GM23248 (cell line): ENCODE measurements around the gene PEX3. TPM values are rescaled to one million over a fixed set of nuclear protein-coding genes. Genes with fewer than 3 reads are reported as not detected.

Experiments used
- DNase-seq: peaks from one replicate; pipeline ENCODE4 v3.0.0-alpha.2; 2015
- H2AFZ ChIP-seq: fragments of 200-600 bp; sonication (generic); 2 replicates; pipeline ENCODE4 v1.6.1; 2016; ENCODE audit warnings: antibody characterized with exemption
- H3F3A ChIP-seq: fragments of 200-600 bp; sonication (generic); 2 replicates; pipeline ENCODE4 v1.6.1; 2016; ENCODE audit warnings: mild to moderate bottlenecking, antibody characterized with exemption, mixed run types; ENCODE audit not compliant: insufficient read depth
- H3K27ac ChIP-seq: fragments of 200-600 bp; sonication (generic); 2 replicates; pipeline ENCODE4 v1.5.1; 2016; ENCODE audit warnings: mild to moderate bottlenecking
- H3K27me3 ChIP-seq: fragments of 200-600 bp; sonication (generic); replicated peaks from 2 replicates; pipeline ENCODE4 v1.6.1; 2016; ENCODE audit warnings: mild to moderate bottlenecking; ENCODE audit not compliant: insufficient read depth
- H3K36me3 ChIP-seq: fragments of 200-600 bp; sonication (generic); 2 replicates; pipeline ENCODE4 v1.6.1; 2016; ENCODE audit warnings: low read depth, mild to moderate bottlenecking
- H3K4me1 ChIP-seq: fragments of 200-600 bp; sonication (generic); 2 replicates; pipeline ENCODE4 v1.6.1; 2016; ENCODE audit warnings: mild to moderate bottlenecking; ENCODE audit not compliant: insufficient read depth
- H3K4me2 ChIP-seq: fragments of 200-600 bp; sonication (generic); one replicate; pipeline ENCODE4 v1.6.1; 2016; ENCODE audit warnings: mild to moderate bottlenecking; ENCODE audit not compliant: unreplicated experiment
- H3K4me3 ChIP-seq: fragments of 200-600 bp; sonication (generic); 2 replicates; pipeline ENCODE4 v1.5.1; 2016; ENCODE audit warnings: mild to moderate bottlenecking
- H3K79me2 ChIP-seq: fragments of 200-600 bp; sonication (generic); 2 replicates; pipeline ENCODE4 v1.6.1; 2016; ENCODE audit warnings: mild to moderate bottlenecking; ENCODE audit not compliant: insufficient read depth
- H3K9ac ChIP-seq: fragments of 200-600 bp; sonication (generic); 2 replicates; pipeline ENCODE4 v1.6.1; 2016; ENCODE audit warnings: mild to moderate bottlenecking
- H3K9me2 ChIP-seq: fragments of 200-600 bp; sonication (generic); 2 replicates; pipeline ENCODE4 v1.6.1; 2016; ENCODE audit warnings: mixed run types, mild to moderate bottlenecking, moderate library complexity; ENCODE audit not compliant: insufficient read depth
- H3K9me3 ChIP-seq: fragments of 200-600 bp; sonication (generic); one replicate; pipeline ENCODE4 v1.6.1; 2017; ENCODE audit warnings: low read depth
- H4K20me1 ChIP-seq: fragments of 200-600 bp; sonication (generic); 2 replicates; pipeline ENCODE4 v1.6.0; 2016; ENCODE audit not compliant: insufficient read depth
- EZH2 ChIP-seq: fragments of 200-600 bp; sonication (generic); IDR thresholded peaks from 2 replicates; pipeline ENCODE4 v1.6.1; 2018; ENCODE audit warnings: antibody characterized with exemption, mild to moderate bottlenecking; ENCODE audit not compliant: insufficient read depth, poor library complexity, severe bottlenecking
- EZH2phosphoT487 ChIP-seq: fragments of 200-600 bp; sonication (generic); IDR thresholded peaks from 2 replicates; pipeline ENCODE4 v1.6.1; 2018; ENCODE audit warnings: antibody characterized with exemption, moderate library complexity, mild to moderate bottlenecking, low read depth; ENCODE audit not compliant: insufficient read depth
- WGBS, 2 experiments: methylation state at CpG; one replicate each; pipeline ENCODE4 v1.1.6; 2015 to 2017; ENCODE audit warnings: low lambda C conversion rate in 2 of 2, low coverage in 1 of 2; ENCODE audit errors: missing lambda C conversion rate in 2 of 2; 5-methylcytosine and 5-hydroxymethylcytosine counted together
- in situ Hi-C: fragments of 300-500 bp; cut with MboI; formaldehyde crosslinking; loops from 2 replicates; pipeline ENCODE4 v1.15.0; 2020
- polyA plus RNA-seq: library from polyadenylated mRNA; unstranded; fragments of >200 nt; fragmentation: Nextera tagmentation; extraction: Ambion mirVana; gene quantifications from 2 replicates; pipeline ENCODE4 v1.2.1, GENCODE V29; 2016
- total RNA-seq: library from RNA; depleted of rRNA; stranded (reverse); fragments of >200 nt; shearing (Covaris generic); gene quantifications from 2 replicates; pipeline ENCODE4 v1.2.3, GENCODE V29; 2014

PEX3 gene
- total and polyA plus RNA-seq, 2 experiments from 2014 or later, result 20.1 to 35.0 TPM

- TF ChIP-seq EZH2 (no peak), EZH2phosphoT487 (no peak)
- 83 to 85% methylated on average over 5 of the region's 5 CpGs for WGBS, 2 experiments
- H3K4me2 ChIP-seq, result no peak overlapping the region
- peaks cover 5% of the 10 kb centered on the region; the same call in 1 of the 2 replicates for H3K4me1 ChIP-seq
- no peak overlapping the region for H3K9ac ChIP-seq
- H3K27me3 ChIP-seq, result no peaks in the 10 kb centered on the region
- no peaks in the 10 kb centered on the region for H3F3A ChIP-seq
- no peaks in the 10 kb centered on the region for H4K20me1 ChIP-seq
- no peak for DNase-seq
- H3K9me3 ChIP-seq, result no peaks in the 10 kb centered on the region
- peaks cover 25% of the 10 kb centered on the region for H3K79me2 ChIP-seq
- peaks cover 5% of the 10 kb centered on the region; the same call in 1 of the 2 replicates for H3K36me3 ChIP-seq
- no peak overlapping the region for H3K27ac ChIP-seq
- H3K4me3 ChIP-seq, result no peak overlapping the region
- H3K9me2 ChIP-seq, result no peaks in the 10 kb centered on the region
- in situ Hi-C loops, result no loop called here
- H2AFZ ChIP-seq, result no peak overlapping the region
Measured at GRCh38 chr6:143505111-143505510, 54.5 kb downstream of the PEX3 start.

GRCh38 chr6:143505537-143505936 lies 54.9 kb downstream of the PEX3 start:
- H4K20me1 ChIP-seq, result no peaks in the 10 kb centered on the region
- no peak overlapping the region for H3K9ac ChIP-seq
- H3K4me1 ChIP-seq, result peaks cover 9% of the 10 kb centered on the region; the same call in 1 of the 2 replicates
- no peaks in the 10 kb centered on the region for H3F3A ChIP-seq
- in situ Hi-C loops, result no loop called here
- WGBS, 2 experiments, result 96 to 99% methylated on average over 2 of the region's 2 CpGs
- peaks cover 29% of the 10 kb centered on the region for H3K79me2 ChIP-seq
- TF ChIP-seq EZH2, result no peak
- no peak for TF ChIP-seq EZH2phosphoT487
- no peaks in the 10 kb centered on the region for H3K9me3 ChIP-seq
- H3K27me3 ChIP-seq, result no peaks in the 10 kb centered on the region
- DNase-seq, result no peak
- H3K9me2 ChIP-seq, result no peaks in the 10 kb centered on the region
- no peak overlapping the region for H3K27ac ChIP-seq
- peaks cover 5% of the 10 kb centered on the region; the same call in 1 of the 2 replicates for H3K36me3 ChIP-seq
- H3K4me3 ChIP-seq, result no peak overlapping the region
- no peak overlapping the region for H2AFZ ChIP-seq
- no peak overlapping the region for H3K4me2 ChIP-seq

GRCh38 chr6:143506199-143506598 lies 55.6 kb downstream of the PEX3 start:
- Histone ChIP-seq H4K20me1 (no peaks in the 10 kb centered on the region), H3K79me2 (peaks cover 35% of the 10 kb centered on the region), H3K9me3 (no peaks in the 10 kb centered on the region), H3K36me3 (peaks cover 5% of the 10 kb centered on the region; the same call in 1 of the 2 replicates), H3K4me1 (peaks cover 10% of the 10 kb centered on the region; the same call in 1 of the 2 replicates), H3K27ac (no peak overlapping the region), H3K9me2 (no peaks in the 10 kb centered on the region), H3K4me3 (no peak overlapping the region), H3K27me3 (no peaks in the 10 kb centered on the region), H2AFZ (no peak overlapping the region), H3F3A (no peaks in the 10 kb centered on the region), H3K9ac (no peak overlapping the region), H3K4me2 (no peak overlapping the region)
- DNase-seq, result no peak
- TF ChIP-seq EZH2phosphoT487, result no peak
- TF ChIP-seq EZH2, result no peak
- WGBS, 2 experiments, result 94% methylated on average over 6 of the region's 6 CpGs
- in situ Hi-C loops, result no loop called here

GRCh38 chr6:143506620-143507019 lies 56.0 kb downstream of the PEX3 start:
- WGBS, 2 experiments, result 97 to 98% methylated on average over 2 of the region's 2 CpGs

More at GRCh38 chr6:143506620-143507019, 56.0 kb downstream of the PEX3 start:
- Histone ChIP-seq H3K27ac (no peak overlapping the region), H4K20me1 (no peaks in the 10 kb centered on the region), H3K9me2 (no peaks in the 10 kb centered on the region), H3K79me2 (peaks cover 35% of the 10 kb centered on the region), H3F3A (no peaks in the 10 kb centered on the region), H3K9ac (no peak overlapping the region), H3K4me3 (no peak overlapping the region), H3K36me3 (peaks cover 2% of the 10 kb centered on the region; the same call in 1 of the 2 replicates), H2AFZ (no peak overlapping the region), H3K4me1 (peaks cover 10% of the 10 kb centered on the region; the same call in 1 of the 2 replicates), H3K27me3 (no peaks in the 10 kb centered on the region), H3K4me2 (no peak overlapping the region), H3K9me3 (no peaks in the 10 kb centered on the region)
- no peak for TF ChIP-seq EZH2phosphoT487
- no peak for TF ChIP-seq EZH2
- in situ Hi-C loops, result no loop called here
- DNase-seq, result no peak
